ENCODE data around the gene ELP1.

The ELP1 gene

GRCh38 chr9:108877524-108877923, 56.4 kb downstream of the ELP1 start:
- no peak for DNase-seq

- DNase-seq: no peak
Measured at GRCh38 chr9:108876425-108876824, 57.5 kb downstream of the ELP1 start.

GRCh38 chr9:108874058-108874788, 59.7 kb downstream of the ELP1 start:
- DNase-seq: no peak

- no peak for DNase-seq
Measured at GRCh38 chr9:108869092-108869725, 64.7 kb downstream of the ELP1 start.

GRCh38 chr9:108867829-108868228, 66.1 kb downstream of the ELP1 start:
- DNase-seq: no peak

- DNase-seq: no peak
Measured at GRCh38 chr9:108867116-108867515, 66.8 kb downstream of the ELP1 start.

GRCh38 chr9:108866001-108866420, 67.9 kb downstream of the ELP1 start:
- DNase-seq: no peak

GRCh38 chr9:108865037-108865436, 68.9 kb downstream of the ELP1 start:
- DNase-seq: no peak

GRCh38 chr9:108864446-108864845, 69.5 kb downstream of the ELP1 start:
- DNase-seq: no peak

- no peak for DNase-seq
Measured at GRCh38 chr9:108863891-108864290, 70.0 kb downstream of the ELP1 start.

GRCh38 chr9:108861997-108862396, 71.9 kb downstream of the ELP1 start, which contains the start of gene ACTL7A:
TSS of gene ACTL7A (plus strand) at chr9:108862266. CDS start at chr9:108862323, 57 bp downstream.
- DNase-seq: no peak

GRCh38 chr9:108861464-108861863, 72.5 kb downstream of the ELP1 start:
- DNase-seq: no peak

GRCh38 chr9:108860764-108861163, 73.2 kb downstream of the ELP1 start:
- no peak for DNase-seq

GRCh38 chr9:108860354-108860753, 73.6 kb downstream of the ELP1 start:
- DNase-seq: no peak

GRCh38 chr9:108859459-108860114, 74.3 kb downstream of the ELP1 start:
- DNase-seq: no peak

- DNase-seq: no peak
Measured at GRCh38 chr9:108857572-108857971, 76.4 kb downstream of the ELP1 start.

GRCh38 chr9:108855888-108856287, 78.0 kb downstream of the ELP1 start, which contains the start of gene ACTL7B:
TSS of gene ACTL7B (minus strand) at chr9:108855986. CDS start at chr9:108855930, 56 bp downstream.
- no peak for DNase-seq

- DNase-seq: no peak
Measured at GRCh38 chr9:108855529-108855886, 78.4 kb downstream of the ELP1 start.

- no peak for DNase-seq
Measured at GRCh38 chr9:108854641-108855528, 79.0 kb downstream of the ELP1 start.

GRCh38 chr9:108854094-108854493, 79.8 kb downstream of the ELP1 start:
- DNase-seq: no peak

GRCh38 chr9:108852079-108852478, 81.8 kb downstream of the ELP1 start:
- no peak for DNase-seq

GRCh38 chr9:108851138-108851537, 82.8 kb downstream of the ELP1 start:
- no peak for DNase-seq
